NB4 (cell line): Measurements from ENCODE around the gene MATK.

Experiments
- CTCF ChIP-seq: IDR thresholded peaks from one replicate; pipeline ENCODE4 v1.5.1; 2012; ENCODE audit warnings: low read depth, low read length
- TF ChIP-seq, protein P1 (sequence below): IDR thresholded peaks from 2 replicates; pipeline ENCODE4 v1.6.1; 2011; ENCODE audit warnings: low read depth, low read length

DNA sequence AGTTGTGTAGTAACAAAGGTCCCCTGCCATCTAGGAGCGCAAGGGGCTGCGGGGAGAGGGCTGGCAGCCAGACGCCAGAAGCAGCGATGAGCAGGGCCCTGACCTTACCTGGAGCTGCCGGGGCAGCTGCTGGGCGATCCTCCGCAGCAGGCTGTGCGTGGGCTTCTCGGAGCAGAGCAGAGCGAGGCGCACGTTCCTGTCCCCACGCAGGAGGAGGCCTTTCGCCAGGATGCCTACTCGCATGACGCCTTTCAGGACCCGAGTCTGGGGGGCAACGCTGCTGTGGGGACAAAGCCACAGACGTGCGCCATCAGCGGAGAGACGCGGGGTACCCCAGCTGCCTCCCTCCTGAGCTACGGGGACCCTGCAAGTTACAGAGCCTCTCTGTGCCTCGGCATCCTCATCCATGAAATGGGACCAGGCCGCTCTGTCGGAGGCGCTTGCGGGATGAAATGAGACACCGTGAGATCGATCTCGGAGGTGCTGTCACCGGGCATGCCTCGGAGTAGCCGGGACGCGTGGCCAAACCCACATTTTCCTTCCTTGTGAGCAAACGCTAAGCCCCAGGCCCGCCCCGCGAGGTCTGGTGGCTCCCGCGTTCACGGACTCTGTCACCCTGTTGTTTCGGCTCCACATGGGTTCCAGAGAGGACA, 30.5 kb upstream of the MATK start:
- TF ChIP-seq, protein P1, sequence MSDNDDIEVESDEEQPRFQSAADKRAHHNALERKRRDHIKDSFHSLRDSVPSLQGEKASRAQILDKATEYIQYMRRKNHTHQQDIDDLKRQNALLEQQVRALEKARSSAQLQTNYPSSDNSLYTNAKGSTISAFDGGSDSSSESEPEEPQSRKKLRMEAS = no peak
- no peak for TF ChIP-seq CTCF
